Measurements from ENCODE around the gene LEFTY1.

- TF ChIP-seq CTCF (IDR thresholded peaks at IDR 0.05) (no peak), POLR2A (IDR thresholded peaks at IDR 0.05) (no peak)
These were observed 40.7 kb downstream of the LEFTY1 start for GRCh38 chr1:225848030-225848955.
